HG03175 (cell line): Measurements from ENCODE around the gene ZNF850.
"Not testable (repeated sequence)": the region's sequence is repeated elsewhere in the genome, so short reads cannot be mapped to it uniquely, and the experiment has no call there.

Experiments
- ATAC-seq: cut with Tn5 transposase; IDR thresholded peaks from one replicate; pipeline ENCODE4 v1.9.1; 2021; ENCODE audit warnings: mild to moderate bottlenecking, moderate library complexity; ENCODE audit not compliant: unreplicated experiment

ZNF850 gene

DNA sequence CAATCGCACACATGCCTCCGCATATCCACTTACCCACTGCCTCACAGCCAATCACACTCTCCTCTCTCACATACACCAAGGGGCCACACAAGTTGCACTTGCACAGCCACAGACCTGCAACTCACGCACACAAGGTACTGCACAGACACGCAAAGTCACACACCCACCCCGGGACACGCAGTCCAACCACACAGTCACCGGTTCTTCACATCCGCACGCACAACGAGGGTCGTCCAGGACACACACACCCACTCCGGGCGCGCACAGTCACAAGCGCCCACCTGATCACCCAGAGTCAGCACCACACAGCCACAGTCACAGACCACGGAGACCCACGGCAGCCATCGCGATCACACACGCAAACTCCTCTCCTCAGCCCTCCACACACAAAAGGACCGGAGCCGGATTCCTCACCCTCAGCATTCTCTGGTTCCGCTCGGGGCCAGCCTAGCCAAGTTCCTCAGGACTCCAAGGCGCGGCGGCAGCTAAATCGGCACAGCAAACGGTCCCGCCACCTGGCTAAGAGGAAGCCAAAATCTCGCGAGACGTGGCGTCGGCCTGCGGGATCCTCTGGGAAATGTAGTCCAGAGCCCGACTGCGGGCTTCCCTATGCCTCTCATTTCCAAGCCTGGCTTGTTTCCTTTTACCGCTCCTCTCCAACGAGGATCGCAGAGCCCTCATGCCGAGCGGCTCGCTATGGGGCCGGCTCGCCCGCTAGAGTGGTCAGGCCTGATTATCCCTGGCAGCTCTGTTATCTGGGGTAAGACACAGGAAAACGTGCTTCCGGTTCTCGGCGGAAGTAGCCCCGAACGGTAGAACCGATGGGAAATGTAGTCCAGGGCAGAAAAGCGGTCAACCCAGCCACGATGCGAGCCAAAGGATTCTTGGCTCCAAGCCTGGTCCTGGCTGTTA lies at the start of gene ZNF850:
Gene ZNF850, minus strand, starts transcription at position 497 of the 912 bp plus-strand sequence. CDS start 10,201 bp downstream, outside the sequence.
- peak; percentile 90 for ATAC-seq

DNA sequence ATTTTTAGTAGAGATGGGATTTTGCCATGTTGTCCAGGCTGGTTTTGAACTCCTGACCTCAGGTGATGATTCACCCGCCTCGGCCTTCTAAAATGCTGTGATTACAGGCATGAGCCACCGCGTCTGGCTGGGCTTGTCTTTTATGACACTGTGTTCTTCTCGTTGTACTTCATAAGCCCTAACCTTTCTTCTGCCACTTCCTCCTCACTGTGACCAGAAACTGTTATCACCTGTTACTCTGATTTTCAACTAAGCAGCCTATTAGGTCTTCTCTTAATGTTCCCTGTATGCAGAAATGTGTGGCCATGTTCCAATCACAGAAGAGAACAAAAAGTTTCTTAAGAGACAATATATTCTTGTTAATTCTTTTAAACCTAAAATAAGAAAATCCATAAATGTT lies 49.2 kb upstream of the ZNF850 start:
- no peak for ATAC-seq

DNA sequence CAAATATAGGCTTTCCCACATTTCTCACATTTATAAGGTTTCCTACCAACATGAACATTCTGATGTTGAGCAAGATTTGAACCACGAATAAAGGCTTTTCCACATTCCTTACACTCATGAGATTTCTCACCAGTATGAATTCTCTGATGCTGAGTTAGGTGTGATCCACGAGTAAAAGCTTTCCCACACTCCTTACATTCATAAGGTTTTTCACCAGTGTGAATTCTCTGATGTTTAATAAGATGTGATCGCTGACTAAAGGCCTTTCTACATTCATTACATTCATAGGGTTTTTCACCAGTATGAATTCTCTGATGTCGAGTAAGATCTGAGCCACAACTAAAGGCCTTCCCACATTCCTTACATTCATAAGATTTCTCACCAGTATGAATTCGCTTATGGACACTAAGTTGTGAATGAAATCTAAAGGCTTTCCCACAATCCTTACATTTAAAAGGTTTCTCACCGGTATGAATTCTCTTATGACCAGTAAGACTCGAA lies 46.6 kb upstream of the ZNF850 start:
- no peak for ATAC-seq

DNA sequence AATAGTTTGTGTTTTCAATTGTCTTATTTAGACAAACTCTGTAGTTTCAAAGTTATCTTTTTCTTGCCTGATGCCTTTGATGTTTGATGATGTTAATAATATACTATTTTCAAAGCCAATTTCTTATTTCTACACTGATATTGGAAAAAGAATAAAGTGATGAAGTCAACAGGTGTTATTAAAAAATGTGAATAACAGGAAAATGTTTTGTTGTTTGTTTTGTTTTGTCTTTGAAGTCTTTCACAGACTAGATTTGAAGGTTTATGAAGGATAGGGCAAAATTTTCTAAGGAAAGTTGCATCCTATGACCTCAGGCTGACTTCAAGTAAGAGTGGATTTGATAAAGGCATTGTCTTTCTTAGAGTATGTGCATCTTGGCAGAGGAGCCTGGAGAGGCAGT lies 34.4 kb upstream of the ZNF850 start:
- no peak for ATAC-seq

- no peak for ATAC-seq
Measured at GRCh38 chr19:36805364-36805763, 32.8 kb upstream of the ZNF850 start.

DNA sequence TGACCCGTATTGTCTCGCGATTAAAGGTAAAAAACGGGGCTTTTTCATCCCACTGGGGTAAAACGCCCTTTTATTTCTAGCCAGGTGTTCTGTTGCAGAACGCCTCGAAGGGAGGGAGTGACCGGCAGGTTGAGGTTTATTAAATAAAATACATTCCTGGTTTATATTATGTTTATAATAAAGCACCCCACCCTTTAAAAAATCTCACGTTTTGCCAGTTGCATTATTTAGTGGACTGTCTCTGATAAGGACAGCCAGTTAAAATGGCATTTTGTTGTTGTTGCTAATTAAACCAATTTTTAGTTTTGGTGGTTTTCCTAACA lies 25.1 kb upstream of the ZNF850 start:
- ATAC-seq = no peak

- no peak for ATAC-seq
Measured at GRCh38 chr19:36796714-36796992, 24.0 kb upstream of the ZNF850 start.

DNA sequence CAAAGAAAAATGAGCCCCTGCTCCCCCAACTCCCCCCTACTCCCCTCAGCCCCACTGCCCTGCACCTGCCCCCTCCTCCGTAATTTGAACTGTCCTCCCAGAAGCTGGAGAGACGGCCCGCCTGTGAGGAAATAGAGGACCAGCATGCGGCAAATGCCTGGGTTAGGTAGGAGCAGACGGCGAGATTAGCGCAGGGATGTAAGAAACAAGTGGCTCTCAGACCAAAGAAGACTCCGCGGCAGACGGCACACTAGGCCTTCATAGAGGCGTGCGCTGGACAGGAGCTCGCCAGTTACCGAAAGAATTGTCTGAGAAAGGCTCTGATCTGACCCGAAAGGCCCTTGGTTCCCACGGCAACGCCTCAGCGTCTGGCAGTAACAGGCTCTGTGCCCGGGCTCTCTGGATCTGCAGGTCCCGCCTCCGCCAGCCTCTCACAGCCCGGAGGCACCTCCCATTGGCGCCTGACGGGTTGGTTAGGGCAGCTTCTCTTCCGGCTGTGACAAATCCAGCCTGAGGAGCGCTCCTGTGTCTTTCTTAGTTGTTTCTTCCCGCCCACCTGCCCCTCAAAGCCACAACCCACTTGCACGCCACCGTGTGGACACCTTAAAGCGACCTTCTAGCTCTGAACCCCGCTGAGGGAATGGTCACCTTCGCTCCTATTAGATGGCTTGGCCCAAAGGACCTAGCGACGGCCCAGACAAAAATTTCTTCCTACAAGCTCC lies 19.0 kb upstream of the ZNF850 start:
- not testable (repeated sequence) for ATAC-seq

DNA sequence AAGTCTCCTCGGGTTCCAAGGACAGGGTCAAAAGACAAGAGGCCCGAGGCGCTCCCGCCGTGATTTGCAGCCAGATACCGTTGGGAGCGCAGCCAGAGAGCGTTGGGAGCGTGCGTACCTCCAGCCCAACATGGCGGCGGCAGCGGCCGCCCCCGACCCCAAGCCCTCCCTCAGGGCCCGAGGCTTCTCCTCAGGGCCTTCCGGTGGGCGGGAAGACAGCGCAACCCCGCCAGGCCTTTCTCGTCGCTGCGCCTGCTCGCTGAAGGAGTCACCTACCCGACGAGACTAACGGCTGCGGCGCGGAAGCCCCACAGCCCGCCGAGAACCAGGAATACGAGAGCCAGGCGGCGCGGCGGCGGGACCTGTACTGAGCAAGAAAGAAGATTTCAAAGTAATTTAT lies 3.2 kb upstream of the ZNF850 start:
- ATAC-seq = no peak

GRCh38 chr19:36773223-36773579 lies 594 bp upstream of the ZNF850 start:
- no peak for ATAC-seq

DNA sequence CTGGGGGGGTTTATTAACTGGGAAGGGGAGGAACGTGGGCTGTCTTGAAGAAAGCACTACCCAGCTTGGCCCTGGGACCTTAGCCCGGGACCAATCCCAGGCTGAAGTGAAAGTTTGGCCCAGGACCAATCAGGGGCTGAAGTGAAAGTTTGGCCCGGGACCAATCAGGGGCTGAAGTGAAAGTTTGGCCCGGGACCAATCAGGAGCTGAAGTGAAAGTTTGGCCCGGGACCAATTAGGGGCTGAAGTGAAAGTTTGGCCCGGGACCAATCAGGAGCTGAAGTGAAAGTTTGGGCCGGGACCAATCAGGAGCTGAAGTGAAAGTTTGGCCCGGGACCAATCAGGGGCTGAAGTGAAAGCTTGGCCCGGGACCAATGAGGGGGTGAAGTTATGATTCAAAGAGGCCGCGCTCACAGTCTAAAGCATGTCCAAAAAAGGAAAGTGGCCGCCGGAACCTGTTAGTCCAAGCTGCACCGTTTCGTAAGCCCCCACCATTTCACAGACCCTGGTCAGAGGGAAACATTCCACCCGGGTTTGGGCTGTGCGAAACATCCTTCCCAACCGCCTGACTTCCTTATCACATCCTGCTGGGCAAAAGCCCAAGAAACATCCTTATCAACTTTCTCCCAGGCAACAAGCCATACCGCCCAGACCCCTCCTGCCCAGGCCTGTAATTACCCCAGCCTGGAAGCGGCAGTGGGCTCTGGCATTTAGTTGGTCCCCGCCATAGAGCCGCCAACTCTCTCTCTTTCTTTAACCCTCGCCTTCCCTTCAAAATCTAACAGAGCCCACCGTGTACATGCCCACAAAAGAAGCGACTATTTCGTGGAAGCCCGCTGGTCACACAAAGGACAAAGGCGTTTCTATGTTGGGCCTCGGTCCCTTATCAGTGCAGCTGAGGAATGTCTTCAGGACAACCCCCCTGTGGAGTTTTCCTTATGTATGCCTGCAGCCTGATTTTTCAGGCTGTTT lies 1.1 kb downstream of the ZNF850 start:
- no peak for ATAC-seq

DNA sequence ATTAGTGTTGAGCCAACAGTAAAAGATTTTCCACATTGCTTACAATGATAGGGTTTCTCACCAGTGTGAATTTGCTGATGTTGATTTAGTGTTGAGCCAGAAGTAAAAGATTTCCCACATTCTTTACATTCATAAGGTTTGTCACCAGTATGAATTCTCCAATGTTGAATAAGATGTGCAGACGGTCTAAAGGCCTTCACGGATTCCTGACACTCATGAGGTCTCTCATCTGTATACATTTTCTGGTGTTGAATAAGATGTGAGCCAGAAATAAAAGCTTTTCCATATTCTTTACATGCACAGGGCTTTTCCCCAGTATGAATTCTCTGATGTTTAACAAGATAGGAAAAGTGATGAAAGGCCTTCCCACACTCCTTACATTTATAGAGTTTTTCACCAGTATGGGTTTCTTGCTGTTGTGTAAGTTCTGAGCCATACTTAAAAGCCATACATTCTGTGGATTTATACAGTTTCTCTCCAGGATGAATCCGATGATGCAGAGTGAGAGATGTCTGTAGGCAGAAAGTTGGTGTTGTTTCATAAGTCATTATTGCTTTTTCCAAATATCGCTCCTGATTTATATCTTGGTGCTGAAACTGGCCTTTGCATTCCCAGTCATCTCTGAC lies 22.4 kb downstream of the ZNF850 start:
- ATAC-seq = no peak

- not testable (repeated sequence) for ATAC-seq
Measured at GRCh38 chr19:36749613-36750012, 23.0 kb downstream of the ZNF850 start.

- ATAC-seq = no peak
Measured at GRCh38 chr19:36748431-36749275, 24.0 kb downstream of the ZNF850 start.

DNA sequence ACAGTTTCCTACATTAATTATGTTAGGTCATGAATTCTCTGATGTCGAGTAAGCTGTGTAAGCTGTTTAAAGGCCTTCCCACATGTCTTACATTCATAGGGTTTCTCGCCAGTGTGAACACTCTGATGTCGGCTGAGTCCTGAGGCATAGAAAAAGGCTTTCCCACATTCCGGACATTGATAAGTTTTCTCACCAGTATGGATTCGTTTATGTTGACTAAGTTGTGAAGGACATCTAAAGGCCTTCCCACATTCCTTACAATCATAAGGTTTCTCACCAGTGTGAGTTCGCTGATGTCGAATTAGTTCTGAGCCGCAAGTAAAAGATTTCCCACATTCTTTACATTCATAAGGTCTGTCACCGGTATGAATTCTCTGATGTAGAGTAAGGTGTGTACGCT lies 24.9 kb downstream of the ZNF850 start:
- no peak for ATAC-seq

GRCh38 chr19:36745870-36746269 lies 26.7 kb downstream of the ZNF850 start:
- no peak for ATAC-seq

GRCh38 chr19:36736166-36736565 lies 36.4 kb downstream of the ZNF850 start:
- not testable (repeated sequence) for ATAC-seq

- no peak for ATAC-seq
Measured at GRCh38 chr19:36719687-36720556, 52.7 kb downstream of the ZNF850 start.

GRCh38 chr19:36709423-36709822 lies 63.2 kb downstream of the ZNF850 start:
- ATAC-seq = no peak
